Transverse colon (tissue), 4 donors: ENCODE results near the gene NMT2. TPM values are rescaled to one million over a fixed set of nuclear protein-coding genes. Genes with fewer than 3 reads are reported as not detected.
A peak's percentile ranks its signal among the peaks of the same experiment; 100 is the strongest.
"Not testable (repeated sequence)": the region's sequence is repeated elsewhere in the genome, so short reads cannot be mapped to it uniquely, and the experiment has no call there.

Experiments
- DNase-seq: peaks from one replicate; pipeline ENCODE4 v3.0.0-alpha.2; 2019
- H3K27ac ChIP-seq, 4 donors: fragments of 200-600 bp; sonication (generic); 2 replicates each; pipeline ENCODE4 v1.5.1; 2016 to 2018; ENCODE audit warnings: inconsistent platforms in 4 of 4
- H3K27me3 ChIP-seq: fragments of 200-600 bp; sonication (generic); 2 replicates; pipeline ENCODE4 v1.5.1; 2017; ENCODE audit warnings: inconsistent platforms
- H3K36me3 ChIP-seq, 4 donors: fragments of 200-600 bp; sonication (generic); 2 replicates each; pipeline ENCODE4 v1.5.1; 2017 to 2019; ENCODE audit warnings: inconsistent platforms in 4 of 4
- H3K4me1 ChIP-seq, 4 donors: fragments of 200-600 bp; sonication (generic); 2 replicates each; pipeline ENCODE4 v1.5.1; 2017 to 2020; ENCODE audit warnings: inconsistent platforms in 4 of 4
- H3K4me3 ChIP-seq, 4 donors: fragments of 200-600 bp; sonication (generic); 1 replicate in 1 of 4; 2 replicates in 3 of 4; pipeline versions ENCODE4 v1.5.1 to v1.6.1; 2017 to 2019; ENCODE audit warnings: inconsistent platforms in 4 of 4
- H3K9me3 ChIP-seq, 2 donors: fragments of 200-600 bp; sonication (generic); 2 replicates each; pipeline ENCODE4 v1.5.1; 2017 to 2019; ENCODE audit warnings: inconsistent platforms in 2 of 2
- EP300 ChIP-seq: sonication (generic); formaldehyde crosslinking; IDR thresholded peaks from one replicate; pipeline ENCODE4 v1.6.1; 2017; ENCODE audit warnings: antibody characterized with exemption, low read depth
- POLR2A ChIP-seq: fragments of 450-650 bp; IDR thresholded peaks from one replicate; pipeline ENCODE4 v1.6.1; 2016; ENCODE audit warnings: antibody characterized with exemption, mild to moderate bottlenecking, moderate library complexity
- POLR2AphosphoS5 ChIP-seq, 3 donors: sonication (generic); formaldehyde crosslinking; IDR thresholded peaks; one replicate each; pipeline ENCODE4 v1.6.1; 2016; ENCODE audit warnings: antibody characterized with exemption in 3 of 3
- WGBS, 2 donors: methylation state at CpG; one replicate each; pipeline ENCODE4 v1.1.5; 2018; ENCODE audit warnings: low coverage in 1 of 2; 5-methylcytosine and 5-hydroxymethylcytosine counted together
- in situ Hi-C, 4 donors: fragments of 200-750 bp; cut with MboI; loops; one replicate each; pipeline versions ENCODE4 v1.15.0 to v1.15.1; 2017; ENCODE audit warnings: low sequenced_read_pairs in 3 of 4, low pct_ligation_motif_present in 1 of 4, low pct_unique_long_range_greater_than_20kb in 1 of 4
- intact Hi-C: fragments of 100-400 bp; cut with DNase I; formaldehyde crosslinking; loops from one replicate; pipeline ENCODE4 v1.15.1; 2023; ENCODE audit warnings: low total_unique reads
- total RNA-seq, 4 donors: library from RNA; depleted of rRNA; stranded (reverse); fragments of >200 nt; gene quantifications; one replicate each; pipeline ENCODE4 v1.1.0, GENCODE V29; 2016
- TF ChIP-seq, protein P1 (sequence below), 5 experiments: fragments of 200-600 bp in 3 of 5; fragments of 450-650 bp in 2 of 5; sonication (generic) in 3 of 5; IDR thresholded peaks; 1 replicate in 2 of 5; 2 replicates in 3 of 5; pipeline ENCODE4 v1.5.1; 2016 to 2017; ENCODE audit warnings: antibody characterized with exemption in 5 of 5, inconsistent platforms in 3 of 5, mild to moderate bottlenecking in 2 of 5, moderate library complexity in 1 of 5

The NMT2 gene
- total RNA-seq, 4 donors from 2014 or later: 5.2 to 39.3 (median 33.8) TPM

DNA sequence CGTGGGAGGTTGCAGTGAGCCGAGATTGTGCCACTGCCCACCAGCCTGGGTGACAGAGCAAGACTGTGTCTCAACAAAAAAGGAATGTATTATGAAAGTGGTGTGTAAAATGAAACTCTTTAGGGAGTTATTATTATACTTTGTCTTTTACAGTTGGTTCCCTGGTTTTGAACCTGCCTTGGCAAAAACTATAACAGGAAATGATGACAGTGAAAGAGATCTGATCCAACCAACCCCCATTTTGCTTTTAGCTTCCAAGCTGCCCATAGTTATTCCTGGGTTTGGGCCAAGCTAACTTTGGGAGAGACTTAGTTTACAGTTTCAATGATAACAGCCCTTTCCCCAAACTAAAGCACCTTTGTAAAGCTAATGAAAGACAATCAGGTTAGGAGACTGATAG, 34.1 kb upstream of the NMT2 start:
- no peaks in the 10 kb centered on the region for H3K27me3 ChIP-seq
- TF ChIP-seq EP300: no peak
- TF ChIP-seq, protein P1, sequence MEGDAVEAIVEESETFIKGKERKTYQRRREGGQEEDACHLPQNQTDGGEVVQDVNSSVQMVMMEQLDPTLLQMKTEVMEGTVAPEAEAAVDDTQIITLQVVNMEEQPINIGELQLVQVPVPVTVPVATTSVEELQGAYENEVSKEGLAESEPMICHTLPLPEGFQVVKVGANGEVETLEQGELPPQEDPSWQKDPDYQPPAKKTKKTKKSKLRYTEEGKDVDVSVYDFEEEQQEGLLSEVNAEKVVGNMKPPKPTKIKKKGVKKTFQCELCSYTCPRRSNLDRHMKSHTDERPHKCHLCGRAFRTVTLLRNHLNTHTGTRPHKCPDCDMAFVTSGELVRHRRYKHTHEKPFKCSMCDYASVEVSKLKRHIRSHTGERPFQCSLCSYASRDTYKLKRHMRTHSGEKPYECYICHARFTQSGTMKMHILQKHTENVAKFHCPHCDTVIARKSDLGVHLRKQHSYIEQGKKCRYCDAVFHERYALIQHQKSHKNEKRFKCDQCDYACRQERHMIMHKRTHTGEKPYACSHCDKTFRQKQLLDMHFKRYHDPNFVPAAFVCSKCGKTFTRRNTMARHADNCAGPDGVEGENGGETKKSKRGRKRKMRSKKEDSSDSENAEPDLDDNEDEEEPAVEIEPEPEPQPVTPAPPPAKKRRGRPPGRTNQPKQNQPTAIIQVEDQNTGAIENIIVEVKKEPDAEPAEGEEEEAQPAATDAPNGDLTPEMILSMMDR (IDR thresholded peaks at IDR 0.05): no peak
- TF ChIP-seq POLR2A: no peak
- no peak for TF ChIP-seq POLR2AphosphoS5 (IDR thresholded peaks at IDR 0.05)
- in situ Hi-C loops: loop anchor here in 1 of 4 donors (25.0 kb wide), 1 partner anchor 185 kb away; no protein-coding TSS in a partner anchor

DNA sequence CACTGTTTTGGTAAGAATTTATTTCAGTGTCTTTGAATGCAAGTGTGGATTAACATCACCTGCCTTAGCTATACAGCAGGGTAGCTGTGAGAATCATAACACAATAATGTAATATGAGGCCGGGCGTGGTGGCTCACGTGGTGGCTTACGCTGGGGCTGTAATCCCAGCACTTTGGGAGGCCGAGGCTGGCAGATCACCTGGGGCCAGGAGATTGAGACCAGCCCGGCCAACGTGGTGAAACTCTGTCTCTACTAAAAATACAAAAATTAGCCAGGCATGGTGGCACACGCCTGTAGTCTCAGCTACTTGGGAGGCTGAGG, 33.8 kb upstream of the NMT2 start:
- DNase-seq: peak; percentile 29
- H3K27ac ChIP-seq, H3K27me3 ChIP-seq, H3K4me1 ChIP-seq, H3K4me3 ChIP-seq, intact Hi-C loops, H3K36me3 ChIP-seq, H3K9me3 ChIP-seq: not testable (repeated sequence)
- in situ Hi-C loops: loop anchor here in 1 of 4 donors (25.0 kb wide), 1 partner anchor 185 kb away; no protein-coding TSS in a partner anchor
- 71 to 83% methylated on average over 1 to 8 of the region's 8 CpGs for WGBS, 2 donors

More for the DNA sequence above, 34.1 kb upstream of the NMT2 start:
- intact Hi-C loops: no loop called here
- DNase-seq: no peak
- H3K36me3 ChIP-seq: no peaks in the 10 kb centered on the region
- no peaks in the 10 kb centered on the region for H3K4me1 ChIP-seq
- 77 to 83% methylated on average over 2 of the region's 2 CpGs for WGBS, 2 donors
- H3K9me3 ChIP-seq: no peaks in the 10 kb centered on the region
- H3K27ac ChIP-seq: no peak overlapping the region
- H3K4me3 ChIP-seq: no peak overlapping the region

DNA sequence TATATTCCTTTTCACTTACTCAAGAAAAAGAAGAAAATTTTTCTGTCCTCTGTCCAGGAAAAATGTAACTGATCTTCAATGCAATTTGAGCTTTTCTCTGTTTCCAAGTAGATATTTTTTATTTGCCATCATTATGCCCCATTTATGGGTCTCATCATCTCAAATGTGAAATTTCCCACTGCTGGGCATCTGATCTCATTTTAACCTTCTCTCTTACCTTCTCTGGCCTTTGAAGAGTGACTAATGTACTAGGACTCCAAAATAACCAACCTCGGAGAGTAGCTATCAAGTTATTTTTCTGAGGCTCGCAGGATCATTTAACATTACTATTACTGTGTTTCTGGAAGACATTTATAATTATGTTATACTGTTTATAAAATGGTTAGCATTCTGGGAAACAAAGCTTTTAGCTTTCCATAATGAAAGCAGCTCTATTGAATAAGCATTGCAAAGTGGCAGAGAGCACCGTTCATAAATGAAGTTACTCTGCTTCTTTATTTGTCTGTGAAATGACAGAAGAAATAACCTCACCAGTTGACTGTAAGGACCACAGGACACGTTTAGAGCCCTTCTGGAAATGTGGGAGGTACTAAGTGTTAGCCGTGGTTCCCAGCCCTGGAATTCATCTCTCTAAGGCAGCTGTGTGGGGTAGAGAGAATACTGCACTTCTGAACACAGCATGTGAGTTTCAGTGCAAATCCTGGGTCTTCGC, 33.3 kb upstream of the NMT2 start:
- Histone ChIP-seq H3K9me3 (no peaks in the 10 kb centered on the region), H3K4me1 (no peaks in the 10 kb centered on the region), H3K27ac (no peak overlapping the region), H3K27me3 (no peaks in the 10 kb centered on the region), H3K36me3 (no peaks in the 10 kb centered on the region), H3K4me3 (no peak overlapping the region)
- 81 to 93% methylated on average over 3 to 6 of the region's 6 CpGs for WGBS, 2 donors
- in situ Hi-C loops (loop anchor here in 1 of 4 donors (25.0 kb wide), 1 partner anchor 186 kb away; no protein-coding TSS in a partner anchor), intact Hi-C loops (no loop called here)
- DNase-seq: no peak
- no peak for TF ChIP-seq POLR2AphosphoS5 (IDR thresholded peaks at IDR 0.05)
- TF ChIP-seq, protein P1 (IDR thresholded peaks at IDR 0.05): no peak
- TF ChIP-seq POLR2A: no peak
- TF ChIP-seq EP300: no peak

DNA sequence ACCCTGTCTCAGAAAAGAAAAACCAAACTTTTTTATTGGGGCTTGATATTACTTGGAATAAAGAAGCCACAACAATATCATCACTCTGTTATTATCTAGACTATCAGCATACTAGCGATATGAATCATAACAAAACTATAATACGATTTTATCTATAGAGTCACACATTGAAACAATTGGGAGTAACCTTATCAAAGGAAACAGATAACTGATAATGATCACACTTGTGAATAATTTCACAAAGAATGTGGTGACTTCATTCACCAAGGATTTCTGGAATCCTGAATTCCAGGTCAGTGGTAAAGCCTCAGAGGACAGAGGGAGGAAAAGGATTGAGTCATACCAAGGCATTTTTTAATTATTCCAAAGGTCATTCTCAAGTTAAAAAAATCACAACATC, 32.1 kb upstream of the NMT2 start:
- Histone ChIP-seq H3K9me3 (no peaks in the 10 kb centered on the region), H3K4me1 (no peaks in the 10 kb centered on the region), H3K27me3 (no peaks in the 10 kb centered on the region), H3K4me3 (no peak overlapping the region), H3K27ac (no peak overlapping the region), H3K36me3 (no peaks in the 10 kb centered on the region)
- in situ Hi-C loops (loop anchor here in 1 of 4 donors (25.0 kb wide), 1 partner anchor 187 kb away; no protein-coding TSS in a partner anchor), intact Hi-C loops (no loop called here)
- DNase-seq: no peak
- TF ChIP-seq POLR2AphosphoS5 (IDR thresholded peaks at IDR 0.05): peak in 2 of 3 donors; percentile 23 to 47
- TF ChIP-seq, protein P1 (IDR thresholded peaks at IDR 0.05): no peak
- WGBS, 2 donors: 58 to 61% methylated on average over 2 of the region's 2 CpGs

DNA sequence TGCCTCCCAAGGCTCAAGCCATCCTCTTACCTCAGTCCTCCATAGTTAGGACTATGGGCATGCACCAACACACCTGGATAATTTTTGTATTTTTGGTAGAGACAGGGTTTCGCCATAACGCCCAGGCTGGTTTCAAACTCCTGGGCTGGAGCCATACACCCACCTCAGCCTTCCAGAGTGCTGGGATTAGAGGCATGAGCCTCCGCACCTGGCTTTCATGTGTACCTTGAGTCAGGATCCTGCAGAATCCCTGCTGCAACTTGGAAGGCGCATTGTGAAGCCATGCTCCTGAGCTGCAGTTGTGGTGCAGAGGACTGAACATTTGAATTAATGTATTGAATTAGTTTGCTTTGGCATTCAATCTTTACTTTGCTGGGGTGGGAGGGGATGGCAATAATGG, 29.4 kb upstream of the NMT2 start:
- no peaks in the 10 kb centered on the region for H3K9me3 ChIP-seq
- H3K27me3 ChIP-seq: no peaks in the 10 kb centered on the region
- H3K4me3 ChIP-seq: no peak overlapping the region
- WGBS, 2 donors: 96% methylated on average over 4 of the region's 4 CpGs; no CpG with 5 or more reads in 1 of the 2 donors
- H3K27ac ChIP-seq: no peak overlapping the region
- in situ Hi-C loops (no loop called here), intact Hi-C loops (no loop called here)
- TF ChIP-seq, protein P1 (IDR thresholded peaks at IDR 0.05): no peak
- TF ChIP-seq POLR2AphosphoS5 (IDR thresholded peaks at IDR 0.05) (no peak), EP300 (no peak), POLR2A (no peak)
- no peaks in the 10 kb centered on the region for H3K4me1 ChIP-seq
- no peak for DNase-seq
- no peaks in the 10 kb centered on the region for H3K36me3 ChIP-seq
